CD14-positive monocyte (primary cell): ENCODE results near the gene MYO1H. TPM values are rescaled to one million over a fixed set of nuclear protein-coding genes. Genes with fewer than 3 reads are reported as not detected.

ENCODE experiments used
- DNase-seq, 3 donors: peaks; one replicate each; pipeline ENCODE4 v3.0.0-alpha.2; 2011 to 2022
- H2AFZ ChIP-seq: 2 replicates; pipeline ENCODE4 v1.6.0; 2012; ENCODE audit warnings: mild to moderate bottlenecking, low read depth, low read length, inconsistent platforms; ENCODE audit not compliant: insufficient read depth, poor library complexity, severe bottlenecking
- H3K27ac ChIP-seq, 2 donors: 1 replicate in 1 of 2; 2 replicates in 1 of 2; pipeline ENCODE4 v1.5.1; 2012 to 2013; ENCODE audit warnings: low read length in 2 of 2, control low read depth in 1 of 2, inconsistent platforms in 1 of 2, low read depth in 1 of 2, mild to moderate bottlenecking in 1 of 2
- H3K27me3 ChIP-seq, 2 donors: one replicate each; pipeline versions ENCODE4 v1.6.0 to v1.6.1; 2011 to 2013; ENCODE audit warnings: low read length in 2 of 2; ENCODE audit not compliant: control insufficient read depth in 2 of 2, insufficient read depth in 2 of 2
- H3K36me3 ChIP-seq, 2 donors: replicated peaks in 1 of 2; 1 replicate in 1 of 2; 2 replicates in 1 of 2; pipeline versions ENCODE4 v1.5.1 to v1.6.1; 2012 to 2013; ENCODE audit warnings: low read length in 2 of 2, control low read depth in 1 of 2, inconsistent platforms in 1 of 2, mild to moderate bottlenecking in 1 of 2; ENCODE audit not compliant: insufficient read depth in 2 of 2, control insufficient read depth in 1 of 2
- H3K4me1 ChIP-seq, 2 donors: 1 replicate in 1 of 2; 2 replicates in 1 of 2; pipeline versions ENCODE4 v1.5.1 to v1.6.1; 2012 to 2013; ENCODE audit warnings: low read length in 2 of 2, control low read depth in 1 of 2, inconsistent platforms in 1 of 2, mild to moderate bottlenecking in 1 of 2, moderate library complexity in 1 of 2; ENCODE audit not compliant: insufficient read depth in 2 of 2, control insufficient read depth in 1 of 2
- H3K4me2 ChIP-seq: replicated peaks from 2 replicates; pipeline ENCODE3; 2012; ENCODE audit warnings: low read length, moderate library complexity, mild to moderate bottlenecking; ENCODE audit not compliant: poor library complexity, severe bottlenecking; ENCODE audit errors: extremely low read depth
- H3K4me3 ChIP-seq, 3 experiments: fragments of 200-600 bp in 1 of 3; sonication (generic) in 1 of 3; replicated peaks in 1 of 3; 1 replicate in 2 of 3; 2 replicates in 1 of 3; pipeline ENCODE4 v1.5.1; 2011 to 2013; ENCODE audit warnings: low read length in 3 of 3, mild to moderate bottlenecking in 3 of 3, control low read depth in 2 of 3, low read depth in 2 of 3, inconsistent platforms in 1 of 3, moderate library complexity in 1 of 3
- H3K79me2 ChIP-seq: 2 replicates; pipeline ENCODE4 v1.6.0; 2012; ENCODE audit warnings: mild to moderate bottlenecking, control low read depth, inconsistent platforms, low read length, moderate library complexity; ENCODE audit not compliant: insufficient read depth
- H3K9ac ChIP-seq: 2 replicates; pipeline ENCODE4 v1.6.0; 2017; ENCODE audit warnings: low read length, mild to moderate bottlenecking; ENCODE audit not compliant: insufficient read depth, poor library complexity, severe bottlenecking
- H3K9me3 ChIP-seq, 2 donors: replicated peaks in 1 of 2; 1 replicate in 1 of 2; 2 replicates in 1 of 2; pipeline versions ENCODE4 v1.5.1 to v1.6.1; 2012 to 2013; ENCODE audit warnings: low read length in 2 of 2, control low read depth in 1 of 2; ENCODE audit not compliant: control insufficient read depth in 1 of 2, insufficient read depth in 1 of 2
- H4K20me1 ChIP-seq: 2 replicates; pipeline ENCODE4 v1.6.0; 2012; ENCODE audit warnings: mild to moderate bottlenecking, low read length, control low read depth, moderate library complexity; ENCODE audit not compliant: insufficient read depth
- H3K27ac Mint-ChIP-seq, 7 donors: one replicate each; pipeline ENCODE4 v1.8.0; 2020; ENCODE audit warnings: mild to moderate bottlenecking in 7 of 7, mixed read lengths in 7 of 7, moderate library complexity in 6 of 7, inconsistent platforms in 2 of 7
- H3K27me3 Mint-ChIP-seq, 3 donors: one replicate each; pipeline ENCODE4 v1.8.0; 2021 to 2022; ENCODE audit warnings: low read depth in 3 of 3, mild to moderate bottlenecking in 3 of 3, mixed read lengths in 3 of 3, moderate library complexity in 3 of 3, inconsistent platforms in 1 of 3
- H3K36me3 Mint-ChIP-seq, 2 donors: one replicate each; pipeline ENCODE4 v1.8.0; 2020; ENCODE audit warnings: mixed read lengths in 2 of 2, inconsistent platforms in 1 of 2, mild to moderate bottlenecking in 1 of 2
- H3K4me1 Mint-ChIP-seq: one replicate; pipeline ENCODE4 v1.8.0; 2020; ENCODE audit warnings: mild to moderate bottlenecking, mixed read lengths
- H3K4me3 Mint-ChIP-seq, 2 donors: one replicate each; pipeline ENCODE4 v1.8.0; 2020; ENCODE audit warnings: mild to moderate bottlenecking in 2 of 2, mixed read lengths in 2 of 2, moderate library complexity in 1 of 2
- H3K9me3 Mint-ChIP-seq, 7 donors: one replicate each; pipeline ENCODE4 v1.8.0; 2020 to 2022; ENCODE audit warnings: mixed read lengths in 7 of 7, mild to moderate bottlenecking in 6 of 7, moderate library complexity in 6 of 7, inconsistent platforms in 2 of 7
- CTCF ChIP-seq: fragments of 200-600 bp; IDR thresholded peaks from one replicate; pipeline ENCODE4 v1.8.0; 2022; ENCODE audit warnings: antibody characterized with exemption, mild to moderate bottlenecking
- WGBS: methylation state at CpG from one replicate; pipeline ENCODE4 v1.1.5; 2013; ENCODE audit warnings: missing lambda C conversion rate; ENCODE audit not compliant: insufficient coverage; 5-methylcytosine and 5-hydroxymethylcytosine counted together
- intact Hi-C, 2 donors: fragments of 100-400 bp; cut with micrococcal nuclease; formaldehyde crosslinking; loops; one replicate each; pipeline versions ENCODE4 v1.15.0 to v1.15.1; 2023
- polyA plus RNA-seq, 3 donors: library from polyadenylated mRNA; depleted of rRNA in 1 of 3; unstranded in 2 of 3; stranded (reverse) in 1 of 3; fragments of 300-500 nt in 2 of 3; fragments of >200 nt in 1 of 3; fragmentation: Illumina TruSeq in 2 of 3; gene quantifications; 1 replicate in 2 of 3; 2 replicates in 1 of 3; pipeline ENCODE4 v1.2.3, GENCODE V29; 2012 to 2021

Gene MYO1H
- polyA plus RNA-seq, 3 donors: not detected

DNA sequence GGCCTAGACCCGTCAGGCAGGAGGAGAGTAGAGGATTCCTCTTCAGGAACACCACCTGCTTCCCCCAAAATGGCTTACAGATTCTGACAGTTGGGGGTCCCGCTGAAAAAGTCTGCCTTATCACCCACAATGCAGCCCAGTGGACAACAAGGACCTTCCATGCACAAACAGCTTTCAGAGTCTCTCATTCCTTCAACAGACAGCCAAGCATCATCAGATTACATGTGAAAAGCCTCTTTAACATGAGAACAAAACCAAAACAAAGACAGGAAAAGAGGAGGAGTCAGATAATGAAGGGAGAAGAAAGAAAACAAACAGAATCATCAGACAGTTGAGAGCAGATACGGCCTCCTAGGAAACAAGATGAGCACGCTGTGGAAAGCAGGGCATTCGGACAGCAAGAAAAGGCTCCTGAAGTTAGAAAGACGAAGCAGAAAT is 111.1 kb downstream of the MYO1H start:
- Histone ChIP-seq H3K27ac (no peak overlapping the region), H3K4me2 (no peak overlapping the region)
- H3K4me3 Mint-ChIP-seq: no peak overlapping the region

DNA sequence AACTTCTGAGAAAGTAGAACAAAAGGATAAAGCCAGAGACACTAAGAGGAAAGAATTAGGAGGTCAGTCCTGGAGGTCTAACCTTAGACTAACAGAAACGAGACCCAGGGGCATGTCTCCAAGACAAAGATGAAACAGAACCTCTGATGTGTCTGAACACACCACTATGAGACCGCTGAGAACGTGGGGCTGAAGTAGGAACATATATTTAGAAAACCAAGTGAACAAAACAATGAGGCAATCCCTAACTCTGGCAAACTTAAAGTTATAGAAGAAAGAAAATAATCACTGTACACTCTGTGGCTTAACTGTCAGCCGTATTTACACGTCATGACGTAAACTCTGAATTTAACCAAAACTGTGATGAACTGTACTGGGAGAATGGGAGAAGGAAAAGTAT is 111.5 kb downstream of the MYO1H start:
- no peak for DNase-seq
- Mint-ChIP-seq H3K9me3 (no peaks in the 10 kb centered on the region), H3K4me1 (peaks cover 40% of the 10 kb centered on the region), H3K27me3 (no peaks in the 10 kb centered on the region), H3K27ac (no peak overlapping the region), H3K36me3 (peaks cover 59 to 79% of the 10 kb centered on the region in 2 donors), H3K4me3 (no peak overlapping the region)
- intact Hi-C loops: no loop called here
- H4K20me1 ChIP-seq: peaks cover 45% of the 10 kb centered on the region
- no peak overlapping the region for H3K9ac ChIP-seq
- no peak for TF ChIP-seq CTCF
- peaks cover 38 to 39% of the 10 kb centered on the region in 2 donors for H3K4me1 ChIP-seq
- 100% methylated on average over 3 of the region's 6 CpGs for WGBS
- H3K4me2 ChIP-seq: no peak overlapping the region
- H3K27me3 ChIP-seq: no peaks in the 10 kb centered on the region
- no peak overlapping the region for H3K27ac ChIP-seq
- peaks cover 47 to 62% of the 10 kb centered on the region in 2 donors for H3K36me3 ChIP-seq
- H2AFZ ChIP-seq: no peak overlapping the region
- H3K4me3 ChIP-seq: no peak overlapping the region
- H3K9me3 ChIP-seq: no peaks in the 10 kb centered on the region
- peaks cover 28% of the 10 kb centered on the region for H3K79me2 ChIP-seq

More for the DNA sequence above, 111.1 kb downstream of the MYO1H start:
- Histone ChIP-seq H3K4me1 (peaks cover 36% of the 10 kb centered on the region in 2 donors), H2AFZ (no peak overlapping the region), H3K27me3 (no peaks in the 10 kb centered on the region), H3K36me3 (peaks cover 52 to 67% of the 10 kb centered on the region in 2 donors), H4K20me1 (peaks cover 41% of the 10 kb centered on the region), H3K4me3 (no peak overlapping the region), H3K9ac (no peak overlapping the region), H3K9me3 (no peaks in the 10 kb centered on the region), H3K79me2 (peaks cover 24% of the 10 kb centered on the region)
- peaks cover 63 to 78% of the 10 kb centered on the region in 2 donors for H3K36me3 Mint-ChIP-seq
- H3K27ac Mint-ChIP-seq: no peak overlapping the region
- peaks cover 36% of the 10 kb centered on the region for H3K4me1 Mint-ChIP-seq
- no peaks in the 10 kb centered on the region for H3K27me3 Mint-ChIP-seq
- H3K9me3 Mint-ChIP-seq: no peaks in the 10 kb centered on the region
- DNase-seq: no peak
- 100% methylated on average over 3 of the region's 6 CpGs for WGBS
- intact Hi-C loops: no loop called here
- no peak for TF ChIP-seq CTCF
